ENCODE data around the gene TSHZ2. TPM values are rescaled to one million over a fixed set of nuclear protein-coding genes. Genes with fewer than 3 reads are reported as not detected.

TSHZ2 gene
- total RNA-seq, 6 experiments from 2014 or later = not detected

GRCh38 chr20:53161473-53161872 lies 189.3 kb downstream of the TSHZ2 start:
- no peaks in the 10 kb centered on the region for H3K4me1 Mint-ChIP-seq (ENCODE audit: low read depth)
- H3K27ac Mint-ChIP-seq = no peak overlapping the region
- DNase-seq = no peak

GRCh38 chr20:53162251-53162835 lies 190.2 kb downstream of the TSHZ2 start:
- H3K36me3 Mint-ChIP-seq (ENCODE audit: low read depth) = no peaks in the 10 kb centered on the region
- peak; percentile 5 for DNase-seq
- no peak overlapping the region; the same call in 1 of the 2 replicates for H3K4me3 Mint-ChIP-seq
- H3K27me3 Mint-ChIP-seq (ENCODE audit: insufficient read depth) = no peaks in the 10 kb centered on the region; the same call in 1 of the 2 replicates
- no peak overlapping the region for H3K27ac Mint-ChIP-seq
- H3K9me3 Mint-ChIP-seq = peaks cover 7% of the 10 kb centered on the region
- H3K4me1 Mint-ChIP-seq (ENCODE audit: low read depth) = no peaks in the 10 kb centered on the region
- TF ChIP-seq CTCF (IDR thresholded peaks at IDR 0.05) = no peak; the same call in 1 of the 2 replicates

More at GRCh38 chr20:53161473-53161872, 189.3 kb downstream of the TSHZ2 start:
- TF ChIP-seq CTCF (IDR thresholded peaks at IDR 0.05) = no peak
- Mint-ChIP-seq H3K4me3 (no peak overlapping the region), H3K36me3 (ENCODE audit: low read depth) (no peaks in the 10 kb centered on the region), H3K27me3 (ENCODE audit: insufficient read depth) (no peaks in the 10 kb centered on the region; the same call in 1 of the 2 replicates), H3K9me3 (peaks cover 5% of the 10 kb centered on the region)

DNA sequence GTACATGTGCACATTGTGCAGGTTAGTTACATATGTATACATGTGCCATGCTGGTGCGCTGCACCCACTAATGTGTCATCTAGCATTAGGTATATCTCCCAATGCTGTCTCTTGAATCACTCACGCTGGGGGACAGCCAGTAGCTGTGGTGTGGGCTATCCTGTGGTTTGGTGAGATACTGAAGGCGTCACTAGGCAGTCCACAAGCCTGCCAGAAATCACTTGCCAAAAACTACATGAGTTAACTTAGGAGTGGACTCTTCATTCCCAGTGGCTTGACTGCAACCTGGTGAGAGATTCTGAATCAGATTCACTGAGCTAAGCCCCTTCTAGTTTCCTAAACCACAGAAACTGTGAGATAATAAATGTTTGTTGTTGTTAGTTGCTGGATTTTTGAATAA lies 191.3 kb downstream of the TSHZ2 start:
- H3K27ac Mint-ChIP-seq = no peak overlapping the region
- H3K9me3 Mint-ChIP-seq = peaks cover 11% of the 10 kb centered on the region
- no peaks in the 10 kb centered on the region for H3K36me3 Mint-ChIP-seq (ENCODE audit: low read depth)
- H3K4me1 Mint-ChIP-seq (ENCODE audit: low read depth) = no peaks in the 10 kb centered on the region
- no peaks in the 10 kb centered on the region; the same call in 1 of the 2 replicates for H3K27me3 Mint-ChIP-seq (ENCODE audit: insufficient read depth)
- H3K4me3 Mint-ChIP-seq = no peak overlapping the region
- DNase-seq = no peak
- TF ChIP-seq CTCF (IDR thresholded peaks at IDR 0.05) = no peak

DNA sequence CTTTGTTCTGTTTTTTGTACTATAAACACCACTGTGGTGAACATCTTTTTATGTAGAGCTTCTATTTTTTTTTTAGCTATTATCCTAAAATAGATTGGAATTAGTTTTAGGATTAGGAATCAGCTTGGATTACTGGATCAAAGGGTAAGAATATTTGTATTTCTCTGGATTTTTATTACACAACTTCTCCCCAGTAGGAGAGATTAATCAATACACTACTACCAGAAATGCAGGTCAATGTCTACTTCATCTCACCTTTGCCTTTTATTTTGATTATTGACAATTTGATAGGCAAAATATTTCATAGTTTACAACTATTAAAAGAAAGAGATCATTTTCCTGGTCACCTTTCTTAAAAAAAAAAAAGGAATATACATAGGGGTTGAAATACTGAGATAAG lies 191.9 kb downstream of the TSHZ2 start:
- Mint-ChIP-seq H3K36me3 (ENCODE audit: low read depth) (no peaks in the 10 kb centered on the region), H3K4me3 (no peak overlapping the region), H3K4me1 (ENCODE audit: low read depth) (no peaks in the 10 kb centered on the region), H3K9me3 (peaks cover 11% of the 10 kb centered on the region), H3K27ac (no peak overlapping the region), H3K27me3 (ENCODE audit: insufficient read depth) (no peaks in the 10 kb centered on the region; the same call in 1 of the 2 replicates)
- no peak for TF ChIP-seq CTCF (IDR thresholded peaks at IDR 0.05)
- no peak for DNase-seq

DNA sequence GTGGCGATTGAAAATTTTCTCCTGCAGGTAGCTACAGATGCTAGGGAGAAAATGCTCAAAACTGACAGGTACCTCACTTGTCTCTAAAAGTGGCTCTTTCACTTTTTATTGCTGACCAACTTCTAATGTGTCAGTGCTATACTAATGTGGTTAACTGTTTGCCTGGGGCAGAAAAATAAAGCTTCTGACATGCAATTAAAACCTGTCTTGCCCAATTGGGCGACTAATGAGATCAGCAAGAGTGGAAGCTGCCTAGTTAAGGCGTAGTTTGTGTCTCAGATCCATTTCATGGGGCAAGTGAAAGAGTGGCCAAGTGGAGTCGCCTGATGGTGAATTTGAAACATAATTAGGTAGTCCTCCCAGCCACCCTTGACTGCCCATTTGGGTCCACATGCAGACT lies 193.3 kb downstream of the TSHZ2 start:
- Mint-ChIP-seq H3K27me3 (ENCODE audit: insufficient read depth) (no peaks in the 10 kb centered on the region; the same call in 1 of the 2 replicates), H3K4me1 (ENCODE audit: low read depth) (no peaks in the 10 kb centered on the region), H3K36me3 (ENCODE audit: low read depth) (no peaks in the 10 kb centered on the region), H3K9me3 (peaks cover 11% of the 10 kb centered on the region), H3K27ac (no peak overlapping the region), H3K4me3 (no peak overlapping the region)
- DNase-seq = no peak
- no peak for TF ChIP-seq CTCF (IDR thresholded peaks at IDR 0.05)
